WTC11 (cell line): ENCODE data around the gene TP73.

Experiments
- CTCF ChIP-seq: fragments of 200-600 bp; IDR thresholded peaks from 2 replicates; pipeline ENCODE4 v1.8.0; 2022; ENCODE audit warnings: antibody characterized with exemption
- ETV6 ChIP-seq: sonication (generic); formaldehyde crosslinking; IDR thresholded peaks from 2 replicates; pipeline ENCODE4 v1.8.1; 2022; ENCODE audit warnings: mild to moderate bottlenecking, missing genetic modification reagents
- FOXP1 ChIP-seq: sonication (generic); formaldehyde crosslinking; IDR thresholded peaks from 2 replicates; pipeline ENCODE4 v1.8.0; 2022; ENCODE audit warnings: missing genetic modification reagents, mild to moderate bottlenecking, moderate library complexity, borderline replicate concordance
- MAX ChIP-seq: sonication (generic); formaldehyde crosslinking; IDR thresholded peaks from 2 replicates; pipeline ENCODE4 v1.8.0; 2022; ENCODE audit warnings: mild to moderate bottlenecking, missing genetic modification reagents
- MXD4 ChIP-seq: fragments of 250-450 bp; sonication (Bioruptor Pico); IDR thresholded peaks from 2 replicates; pipeline ENCODE4 v1.8.0; 2021; ENCODE audit warnings: mild to moderate bottlenecking, moderate library complexity, borderline replicate concordance
- ZNF317 ChIP-seq: sonication (generic); formaldehyde crosslinking; IDR thresholded peaks from 2 replicates; pipeline ENCODE4 v1.8.1; 2023; ENCODE audit warnings: low read depth, mild to moderate bottlenecking, moderate library complexity, missing genetic modification reagents, borderline replicate concordance
- TF ChIP-seq, protein P1 (sequence below): sonication (generic); formaldehyde crosslinking; IDR thresholded peaks from 2 replicates; pipeline ENCODE4 v1.8.1; 2023; ENCODE audit warnings: mild to moderate bottlenecking, missing genetic modification reagents, moderate library complexity

DNA sequence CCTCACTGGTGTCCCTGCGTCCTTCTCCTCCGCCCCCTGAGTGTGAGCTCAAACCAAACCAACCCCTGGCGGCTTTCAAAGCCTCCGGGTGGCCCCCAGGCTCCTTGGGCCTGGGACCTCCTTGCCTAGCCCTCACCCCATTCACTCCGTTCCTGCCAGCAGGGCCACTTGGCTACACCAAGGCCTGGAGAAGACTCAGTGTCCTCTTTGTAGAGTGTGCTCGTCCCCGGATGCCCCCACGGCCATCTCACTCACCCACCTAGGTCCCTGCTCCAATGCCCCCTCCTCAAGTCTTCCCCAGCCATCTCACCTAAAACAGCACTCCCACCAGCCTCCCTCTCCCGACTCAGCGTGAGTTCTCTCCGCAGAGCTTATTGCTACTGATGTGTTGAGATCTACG is 92.8 kb downstream of the TP73 start:
- TF ChIP-seq FOXP1 (CRISPR knock-in tag) (no peak), ZNF317 (CRISPR knock-in tag) (no peak), ETV6 (CRISPR knock-in tag) (no peak), MXD4 (CRISPR knock-in tag) (no peak), CTCF (no peak), MAX (CRISPR knock-in tag) (no peak)
- TF ChIP-seq, protein P1, sequence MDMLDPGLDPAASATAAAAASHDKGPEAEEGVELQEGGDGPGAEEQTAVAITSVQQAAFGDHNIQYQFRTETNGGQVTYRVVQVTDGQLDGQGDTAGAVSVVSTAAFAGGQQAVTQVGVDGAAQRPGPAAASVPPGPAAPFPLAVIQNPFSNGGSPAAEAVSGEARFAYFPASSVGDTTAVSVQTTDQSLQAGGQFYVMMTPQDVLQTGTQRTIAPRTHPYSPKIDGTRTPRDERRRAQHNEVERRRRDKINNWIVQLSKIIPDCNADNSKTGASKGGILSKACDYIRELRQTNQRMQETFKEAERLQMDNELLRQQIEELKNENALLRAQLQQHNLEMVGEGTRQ (CRISPR knock-in tag) = no peak
